ENCODE results near the gene ZNF384. TPM values are rescaled to one million over a fixed set of nuclear protein-coding genes. Genes with fewer than 3 reads are reported as not detected.

ZNF384 gene
- total RNA-seq, 6 donors from 2014 or later, result 33.4 to 52.8 (median 43.0) TPM

DNA sequence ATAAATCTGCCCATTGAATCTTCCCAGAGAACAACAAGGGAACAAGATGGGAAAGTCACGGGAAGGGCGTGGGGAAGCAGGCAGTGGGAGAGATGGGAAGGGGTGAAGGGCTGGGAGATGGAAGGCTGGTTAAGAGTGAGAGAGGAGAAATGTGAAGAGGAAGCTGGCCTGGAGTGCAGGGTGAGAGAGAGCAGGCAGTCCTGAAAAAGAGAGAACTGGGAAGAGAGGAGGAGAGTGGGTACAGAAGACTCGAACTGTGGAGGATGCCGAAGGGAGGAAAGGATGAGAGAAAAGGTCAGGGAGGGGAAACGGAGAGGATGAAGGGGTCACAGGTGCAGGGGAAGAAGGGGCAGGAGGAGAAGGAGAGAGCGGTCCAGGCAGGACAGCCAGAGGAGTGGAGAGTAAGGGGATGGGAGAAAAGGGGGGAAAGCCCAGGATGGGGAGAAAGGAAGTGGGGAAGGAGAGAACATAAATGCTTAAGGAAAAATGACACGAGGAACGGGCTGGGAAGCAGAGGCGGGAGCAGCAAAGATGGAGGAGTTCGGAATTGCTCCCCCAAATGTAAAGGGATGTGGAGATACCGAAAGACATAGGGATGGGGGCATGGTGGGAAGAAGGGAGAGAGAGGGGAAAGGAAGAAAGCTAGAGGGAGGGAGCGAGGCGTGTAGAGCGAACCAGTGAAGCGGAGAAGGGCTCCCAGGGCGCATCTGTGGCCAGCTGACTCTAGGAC is 10.2 kb upstream of the ZNF384 start:
- no peaks in the 10 kb centered on the region for H3K9me3 ChIP-seq
- peak overlapping the region in 3 of 4 donors; percentile 37 to 50 (median 43) for H3K4me3 ChIP-seq
- H3K27me3 ChIP-seq, result peaks cover 0 to 43% (median 22%) of the 10 kb centered on the region in 4 donors
- H3K4me1 ChIP-seq, result peaks cover 11 to 19% (median 14%) of the 10 kb centered on the region in 4 donors
- TF ChIP-seq, protein P1, sequence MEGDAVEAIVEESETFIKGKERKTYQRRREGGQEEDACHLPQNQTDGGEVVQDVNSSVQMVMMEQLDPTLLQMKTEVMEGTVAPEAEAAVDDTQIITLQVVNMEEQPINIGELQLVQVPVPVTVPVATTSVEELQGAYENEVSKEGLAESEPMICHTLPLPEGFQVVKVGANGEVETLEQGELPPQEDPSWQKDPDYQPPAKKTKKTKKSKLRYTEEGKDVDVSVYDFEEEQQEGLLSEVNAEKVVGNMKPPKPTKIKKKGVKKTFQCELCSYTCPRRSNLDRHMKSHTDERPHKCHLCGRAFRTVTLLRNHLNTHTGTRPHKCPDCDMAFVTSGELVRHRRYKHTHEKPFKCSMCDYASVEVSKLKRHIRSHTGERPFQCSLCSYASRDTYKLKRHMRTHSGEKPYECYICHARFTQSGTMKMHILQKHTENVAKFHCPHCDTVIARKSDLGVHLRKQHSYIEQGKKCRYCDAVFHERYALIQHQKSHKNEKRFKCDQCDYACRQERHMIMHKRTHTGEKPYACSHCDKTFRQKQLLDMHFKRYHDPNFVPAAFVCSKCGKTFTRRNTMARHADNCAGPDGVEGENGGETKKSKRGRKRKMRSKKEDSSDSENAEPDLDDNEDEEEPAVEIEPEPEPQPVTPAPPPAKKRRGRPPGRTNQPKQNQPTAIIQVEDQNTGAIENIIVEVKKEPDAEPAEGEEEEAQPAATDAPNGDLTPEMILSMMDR (IDR thresholded peaks at IDR 0.05), result no peak
- TF ChIP-seq EP300 (IDR thresholded peaks at IDR 0.05) (no peak), POLR2A (IDR thresholded peaks at IDR 0.05) (no peak), POLR2AphosphoS5 (IDR thresholded peaks at IDR 0.05) (no peak)
- WGBS, 2 donors, result 16 to 20% methylated on average over 16 of the region's 16 CpGs
- H3K27ac ChIP-seq, result no peak overlapping the region
- DNase-seq (no peak), ATAC-seq (ENCODE audit: low FRiP score in 2 of 2) (no peak)
- no peaks in the 10 kb centered on the region for H3K36me3 ChIP-seq

DNA sequence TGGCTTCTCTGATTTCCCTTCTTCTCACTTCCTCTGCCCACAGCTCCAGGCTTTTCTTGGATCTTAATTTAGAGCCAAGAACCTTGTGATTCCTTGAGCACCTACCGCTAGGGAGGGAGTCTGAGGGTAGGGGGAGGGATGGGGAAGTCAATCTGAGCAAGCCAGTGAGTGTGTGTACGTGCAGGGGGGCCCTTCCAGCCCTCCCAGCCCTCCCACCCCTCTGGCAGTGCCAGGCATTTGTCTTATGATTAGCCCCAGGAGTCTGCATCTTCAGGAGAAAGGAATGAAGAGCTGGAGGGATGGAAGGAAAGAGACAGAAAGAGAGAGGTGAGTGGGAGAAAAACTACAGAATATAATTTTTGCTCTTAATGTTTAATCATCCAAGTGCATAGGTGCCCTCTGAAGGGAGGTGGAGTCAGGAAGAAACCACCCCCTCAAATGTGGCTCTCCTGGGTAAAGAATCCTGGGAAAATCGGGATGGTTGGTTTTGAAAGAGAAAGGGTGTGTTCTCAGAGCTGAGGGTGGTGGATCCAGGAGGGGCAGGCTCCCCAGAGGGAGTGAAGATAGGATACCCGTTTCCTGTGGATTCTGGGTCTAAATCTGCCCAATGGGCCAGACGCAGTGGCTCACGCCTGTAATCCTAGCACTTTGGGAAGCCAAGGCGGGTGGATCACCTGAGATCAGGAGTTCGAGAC is 9.3 kb upstream of the ZNF384 start:
- Histone ChIP-seq H3K27me3 (peaks cover 0 to 37% (median 22%) of the 10 kb centered on the region in 4 donors), H3K9me3 (no peaks in the 10 kb centered on the region), H3K4me3 (no peak overlapping the region), H3K36me3 (no peaks in the 10 kb centered on the region), H3K27ac (no peak overlapping the region), H3K4me1 (peaks cover 11 to 19% (median 14%) of the 10 kb centered on the region in 4 donors)
- ATAC-seq (ENCODE audit: low FRiP score in 2 of 2) (no peak), DNase-seq (no peak)
- WGBS, 2 donors, result 47 to 56% methylated on average over 8 of the region's 8 CpGs
- TF ChIP-seq, protein P1 (IDR thresholded peaks at IDR 0.05), result no peak
- TF ChIP-seq EP300 (IDR thresholded peaks at IDR 0.05) (no peak), POLR2A (IDR thresholded peaks at IDR 0.05) (no peak), POLR2AphosphoS5 (IDR thresholded peaks at IDR 0.05) (no peak)

DNA sequence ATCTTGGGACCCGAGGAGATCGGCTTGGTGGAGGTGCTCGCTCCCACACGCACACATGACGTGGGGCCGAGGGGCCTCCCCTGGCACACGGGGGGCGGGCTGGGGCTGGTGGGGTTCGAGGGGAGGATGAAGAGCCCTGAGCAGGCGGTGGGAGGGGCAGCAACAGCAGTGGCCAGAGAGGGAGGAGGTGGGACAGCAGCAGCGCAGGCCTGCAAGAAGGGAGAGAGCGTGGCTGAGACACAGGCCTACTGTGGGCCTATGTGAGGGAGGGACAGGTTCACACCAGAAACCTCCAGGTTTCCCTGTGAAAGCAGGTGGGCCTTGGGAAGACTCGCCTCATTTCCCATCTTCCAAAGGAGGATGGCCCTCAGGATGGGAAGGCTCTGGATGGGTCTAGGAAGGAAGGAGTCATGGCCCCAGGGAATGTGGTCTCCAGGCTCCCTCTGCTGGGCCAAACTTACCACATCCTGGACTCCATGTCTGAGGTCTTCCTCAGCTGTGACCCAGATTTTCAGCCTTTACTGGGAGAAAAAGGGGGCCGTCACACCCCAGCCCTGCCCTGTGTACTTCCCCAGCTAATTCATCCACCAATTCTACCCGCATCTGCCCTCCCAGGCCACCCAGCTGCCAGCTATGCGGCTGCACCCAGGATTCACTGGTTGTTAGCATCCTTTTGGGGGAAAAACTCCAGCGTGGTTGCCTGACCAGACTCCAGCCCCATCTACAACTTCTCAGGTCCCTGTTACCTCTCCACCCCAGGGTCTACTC is 8.6 kb upstream of the ZNF384 start:
- peaks cover 0 to 31% (median 22%) of the 10 kb centered on the region in 4 donors for H3K27me3 ChIP-seq
- no peak overlapping the region for H3K4me3 ChIP-seq
- WGBS, 2 donors, result 69 to 77% methylated on average over 14 to 17 of the region's 17 CpGs
- TF ChIP-seq POLR2AphosphoS5 (IDR thresholded peaks at IDR 0.05), result no peak
- TF ChIP-seq, protein P1 (IDR thresholded peaks at IDR 0.05), result peak in 4 of 6 experiments; percentile 8 to 50 (median 18)
- H3K9me3 ChIP-seq, result no peaks in the 10 kb centered on the region
- DNase-seq (peak in 1 of 2 donors; percentile 55), ATAC-seq (ENCODE audit: low FRiP score in 2 of 2) (peak; percentile 2 to 23)
- H3K36me3 ChIP-seq, result no peaks in the 10 kb centered on the region
- H3K27ac ChIP-seq, result no peak overlapping the region
- peaks cover 11 to 19% (median 14%) of the 10 kb centered on the region in 4 donors for H3K4me1 ChIP-seq

DNA sequence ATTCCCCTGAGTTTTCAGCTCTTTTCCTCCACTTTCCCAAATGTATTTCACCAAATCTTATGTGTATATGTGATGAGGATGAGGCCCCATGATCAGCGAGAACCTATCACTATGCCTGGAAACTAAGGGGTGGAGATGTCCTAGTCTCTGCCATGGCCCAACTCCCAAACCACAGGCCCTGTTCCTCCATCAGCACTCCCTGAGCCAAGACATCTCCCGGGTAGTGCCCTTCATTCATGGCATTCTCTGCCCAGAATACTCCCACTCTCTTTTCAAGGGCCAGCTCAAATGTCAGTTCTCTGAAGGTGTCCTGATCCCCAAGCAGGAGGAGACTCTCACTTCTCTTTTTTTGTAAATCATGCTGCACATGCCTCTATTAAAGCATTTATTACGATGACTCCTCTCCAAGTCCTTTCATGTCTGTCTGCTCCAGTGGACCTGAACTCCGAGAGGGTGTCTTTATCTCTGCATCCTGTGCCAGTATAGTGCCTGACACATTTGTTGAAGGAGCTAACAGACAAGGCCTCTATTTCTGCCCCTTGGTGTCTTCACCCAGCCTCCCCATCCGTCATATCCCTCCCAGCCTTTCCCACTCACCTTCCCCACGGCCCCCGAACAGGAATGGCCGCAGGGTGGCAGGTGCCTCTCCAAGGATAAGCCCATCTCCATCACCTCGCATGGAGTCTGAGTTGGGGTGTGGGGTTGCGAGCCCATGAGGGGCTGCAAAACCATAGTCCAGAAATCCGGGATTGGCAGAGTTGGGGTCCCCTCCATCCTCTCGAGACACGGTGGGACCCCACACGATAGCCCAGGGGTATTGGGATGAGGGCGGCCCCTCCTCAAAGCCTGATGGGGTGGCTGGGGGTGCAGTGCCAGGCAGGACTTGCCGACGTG is 7.8 kb upstream of the ZNF384 start:
- H3K4me1 ChIP-seq, result peaks cover 11 to 19% (median 16%) of the 10 kb centered on the region in 4 donors
- H3K27me3 ChIP-seq, result peaks cover 0 to 30% (median 20%) of the 10 kb centered on the region in 4 donors
- DNase-seq (no peak), ATAC-seq (ENCODE audit: low FRiP score in 2 of 2) (no peak)
- no peak overlapping the region for H3K4me3 ChIP-seq
- H3K27ac ChIP-seq, result no peak overlapping the region
- H3K36me3 ChIP-seq, result no peaks in the 10 kb centered on the region
- no peaks in the 10 kb centered on the region for H3K9me3 ChIP-seq
- no peak for TF ChIP-seq EP300 (IDR thresholded peaks at IDR 0.05)
- TF ChIP-seq, protein P1 (IDR thresholded peaks at IDR 0.05), result no peak
- no peak for TF ChIP-seq POLR2AphosphoS5 (IDR thresholded peaks at IDR 0.05)
- TF ChIP-seq POLR2A (IDR thresholded peaks at IDR 0.05), result no peak
- 82 to 88% methylated on average over 11 to 17 of the region's 17 CpGs for WGBS, 2 donors
